Thymus (tissue), 11 donors: ENCODE data around the gene DDX17. TPM values are rescaled to one million over a fixed set of nuclear protein-coding genes. Genes with fewer than 3 reads are reported as not detected.

Experiments
- DNase-seq, 9 donors: peaks; one replicate each; pipeline ENCODE4 v3.0.0-alpha.2; 2013; ENCODE audit warnings: low spot score in 9 of 9, low read depth in 6 of 9, missing footprints in 1 of 9
- H3K27ac ChIP-seq, 2 donors: one replicate each; pipeline ENCODE4 v1.5.1; 2013; ENCODE audit warnings: control low read depth in 1 of 2, low read depth in 1 of 2, low read length in 1 of 2, mild to moderate bottlenecking in 1 of 2, moderate library complexity in 1 of 2
- H3K27me3 ChIP-seq, 2 donors: one replicate each; pipeline ENCODE4 v1.5.1; 2013; ENCODE audit warnings: low read length in 1 of 2; ENCODE audit not compliant: control insufficient read depth in 2 of 2, insufficient read depth in 1 of 2
- H3K36me3 ChIP-seq, 2 donors: one replicate each; pipeline ENCODE4 v1.5.1; 2013; ENCODE audit warnings: low read length in 1 of 2, mild to moderate bottlenecking in 1 of 2, moderate library complexity in 1 of 2; ENCODE audit not compliant: control insufficient read depth in 2 of 2, insufficient read depth in 2 of 2
- H3K4me1 ChIP-seq, 2 donors: one replicate each; pipeline ENCODE4 v1.5.1; 2013; ENCODE audit warnings: low read length in 2 of 2; ENCODE audit not compliant: control insufficient read depth in 2 of 2, insufficient read depth in 2 of 2
- H3K4me3 ChIP-seq, 2 donors: one replicate each; pipeline ENCODE4 v1.5.1; 2013; ENCODE audit warnings: low read length in 2 of 2, control low read depth in 1 of 2, mild to moderate bottlenecking in 1 of 2
- H3K9me3 ChIP-seq, 2 donors: one replicate each; pipeline ENCODE4 v1.5.1; 2013; ENCODE audit warnings: low read length in 1 of 2, mild to moderate bottlenecking in 1 of 2; ENCODE audit not compliant: control insufficient read depth in 2 of 2, insufficient read depth in 1 of 2
- WGBS: extraction: QIAGEN DNeasy Blood & Tissue Kit; methylation state at CpG from one replicate; pipeline ENCODE4 v1.1.7; 2013; 5-methylcytosine and 5-hydroxymethylcytosine counted together
- polyA plus RNA-seq: library from polyadenylated mRNA; stranded (reverse); fragments of 200-250 nt; gene quantifications from one replicate; pipeline ENCODE4 v1.2.3, GENCODE V29; 2013
- total RNA-seq: library from RNA; stranded (reverse); fragments of 120-200 nt; gene quantifications from one replicate; pipeline ENCODE4 v1.2.4, GENCODE V29; 2013
- donor health status: healthy.

Gene DDX17
- total and polyA plus RNA-seq, 2 donors: 325 to 402 TPM

DNA sequence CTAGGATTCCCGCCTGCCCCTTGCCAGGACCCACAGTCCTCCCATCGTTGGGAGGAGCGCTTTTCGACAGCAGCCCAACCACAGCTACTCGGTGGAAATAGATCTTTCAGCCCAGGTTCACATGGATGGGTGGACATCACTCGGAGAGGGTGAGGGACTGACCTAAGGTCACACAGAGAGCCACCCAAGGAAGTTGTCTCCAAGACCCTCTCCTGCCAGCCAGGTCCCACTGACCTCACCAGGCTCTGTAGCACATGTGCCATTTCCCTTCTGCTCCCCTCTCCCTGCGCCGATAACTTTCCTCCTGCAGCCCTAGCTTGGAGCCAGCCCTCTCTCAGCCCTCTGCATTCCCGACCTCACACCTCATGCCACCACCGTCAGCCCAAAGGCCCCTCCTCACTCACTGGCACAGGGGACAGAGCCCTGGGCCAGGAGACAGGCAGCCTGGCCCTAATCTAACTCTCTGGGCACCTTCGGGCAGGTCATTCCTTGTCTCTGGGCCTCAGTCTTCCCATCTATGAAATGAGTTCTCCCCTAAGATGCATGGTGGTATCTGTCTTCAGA is 55.8 kb downstream of the DDX17 start:
- H3K36me3 ChIP-seq: peaks cover 0 to 3% of the 10 kb centered on the region in 2 donors
- 75% methylated on average over 11 of the region's 11 CpGs for WGBS
- no peak for DNase-seq
- H3K4me3 ChIP-seq: no peak overlapping the region
- peaks cover 0 to 3% of the 10 kb centered on the region in 2 donors for H3K9me3 ChIP-seq
- H3K27me3 ChIP-seq: peaks cover 0 to 85% of the 10 kb centered on the region in 2 donors
- no peak overlapping the region for H3K27ac ChIP-seq
- H3K4me1 ChIP-seq: peaks cover 13 to 17% of the 10 kb centered on the region in 2 donors

DNA sequence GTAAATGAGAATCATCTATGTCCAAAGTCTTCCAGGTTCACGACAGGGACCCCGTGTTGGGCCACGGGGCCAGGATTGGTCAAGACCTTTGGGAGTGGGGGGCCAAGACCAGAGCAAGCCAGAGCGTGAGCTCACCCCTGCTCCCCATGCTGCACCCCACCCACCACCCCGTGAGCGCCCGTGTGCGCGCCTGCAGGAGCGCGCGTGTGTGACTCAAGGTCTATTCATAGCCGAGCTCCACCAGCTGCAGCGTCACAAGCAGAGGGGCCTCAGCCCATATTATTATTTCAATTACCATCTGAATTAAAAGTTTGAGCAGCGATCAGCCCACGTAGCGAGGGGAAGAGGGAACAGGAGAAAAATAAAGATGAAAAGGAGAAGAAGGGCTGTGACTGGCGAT is 56.3 kb downstream of the DDX17 start:
- peaks cover 0 to 3% of the 10 kb centered on the region in 2 donors for H3K36me3 ChIP-seq
- peaks cover 0 to 86% of the 10 kb centered on the region in 2 donors for H3K27me3 ChIP-seq
- no peak for DNase-seq
- H3K4me1 ChIP-seq: peaks cover 13 to 17% of the 10 kb centered on the region in 2 donors
- WGBS: 83% methylated on average over 18 of the region's 18 CpGs
- H3K27ac ChIP-seq: no peak overlapping the region
- H3K9me3 ChIP-seq: peaks cover 0 to 3% of the 10 kb centered on the region in 2 donors
- no peak overlapping the region for H3K4me3 ChIP-seq

DNA sequence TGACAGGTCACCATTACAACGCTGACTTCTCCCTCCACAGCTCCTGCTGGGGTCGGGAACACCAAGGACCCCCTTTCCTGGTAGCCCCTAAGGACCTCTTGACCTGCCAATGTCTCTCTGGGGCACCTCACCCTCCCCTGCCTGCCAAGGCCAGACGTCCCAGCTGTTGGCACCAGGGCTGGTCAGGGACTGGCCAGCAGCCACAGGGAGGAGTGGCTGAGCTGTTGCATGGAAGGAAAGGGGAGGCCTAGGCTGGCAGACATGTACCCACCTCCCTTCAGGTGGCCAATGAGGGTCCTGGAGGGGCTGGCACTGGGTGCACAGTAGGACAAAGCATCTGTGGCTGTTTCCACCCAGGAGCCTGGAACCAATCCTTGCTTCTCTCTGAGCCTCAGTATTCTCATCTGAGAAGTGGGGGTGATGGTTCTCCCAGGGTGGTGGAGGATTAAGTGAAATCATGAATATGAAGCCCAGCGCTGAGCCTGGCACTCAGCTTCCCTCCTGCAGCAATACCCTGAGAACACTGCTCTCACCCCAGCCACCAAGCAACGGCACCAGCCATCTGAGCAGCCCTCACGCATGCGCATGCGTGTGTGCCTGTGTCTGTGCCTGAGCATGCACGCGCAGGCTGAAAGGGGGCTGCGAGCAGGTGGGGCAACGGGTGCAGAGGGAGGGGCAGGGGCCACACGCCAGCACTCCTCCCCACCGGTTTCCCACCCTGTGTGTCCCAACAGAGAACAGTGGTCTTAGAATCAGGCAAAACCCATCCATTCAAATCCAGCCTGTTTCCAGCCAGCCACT is 57.0 kb downstream of the DDX17 start:
- peaks cover 0 to 3% of the 10 kb centered on the region in 2 donors for H3K9me3 ChIP-seq
- H3K4me3 ChIP-seq: no peak overlapping the region
- H3K36me3 ChIP-seq: peaks cover 0 to 3% of the 10 kb centered on the region in 2 donors
- peaks cover 8 to 12% of the 10 kb centered on the region in 2 donors for H3K4me1 ChIP-seq
- H3K27me3 ChIP-seq: peaks cover 0 to 85% of the 10 kb centered on the region in 2 donors
- WGBS: 88% methylated on average over 14 of the region's 14 CpGs
- DNase-seq: no peak
- H3K27ac ChIP-seq: no peak overlapping the region

- no peak for DNase-seq
- WGBS: 84% methylated on average over 9 of the region's 9 CpGs
- Histone ChIP-seq H3K4me3 (no peak overlapping the region), H3K9me3 (no peaks in the 10 kb centered on the region), H3K36me3 (peaks cover 0 to 3% of the 10 kb centered on the region in 2 donors), H3K27ac (no peak overlapping the region), H3K4me1 (no peaks in the 10 kb centered on the region), H3K27me3 (peaks cover 0 to 69% of the 10 kb centered on the region in 2 donors)
Observed at GRCh38 chr22:38446018-38446601, 60.0 kb downstream of the DDX17 start.

DNA sequence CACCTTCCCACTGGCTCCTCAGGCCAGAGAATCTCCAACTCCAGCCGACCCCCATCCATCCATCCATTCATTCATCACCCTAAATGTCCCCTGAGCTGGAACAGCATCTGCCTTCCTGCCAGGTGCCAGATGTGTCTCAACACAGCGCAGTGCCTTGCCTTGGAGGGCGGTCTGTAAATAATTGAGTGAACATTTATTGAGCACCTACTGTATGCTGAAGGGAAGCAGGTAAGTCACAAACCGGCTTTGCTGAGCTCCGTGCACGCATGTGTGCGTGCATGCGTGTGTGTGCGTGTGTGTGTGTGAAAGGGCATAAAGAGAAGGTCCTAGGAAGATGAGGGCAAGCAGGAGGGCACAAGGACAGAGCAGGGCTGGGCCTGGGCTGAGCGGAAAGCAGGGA is 61.3 kb downstream of the DDX17 start:
- no peak overlapping the region for H3K4me3 ChIP-seq
- DNase-seq: no peak
- H3K36me3 ChIP-seq: peaks cover 0 to 3% of the 10 kb centered on the region in 2 donors
- 96% methylated on average over 10 of the region's 10 CpGs for WGBS
- no peaks in the 10 kb centered on the region for H3K9me3 ChIP-seq
- no peaks in the 10 kb centered on the region for H3K4me1 ChIP-seq
- peaks cover 0 to 61% of the 10 kb centered on the region in 2 donors for H3K27me3 ChIP-seq
- H3K27ac ChIP-seq: no peak overlapping the region

GRCh38 chr22:38443628-38444521 is 62.2 kb downstream of the DDX17 start:
- no peak overlapping the region for H3K27ac ChIP-seq
- WGBS: 80% methylated on average over 21 of the region's 21 CpGs
- H3K4me1 ChIP-seq: no peaks in the 10 kb centered on the region
- H3K36me3 ChIP-seq: peaks cover 0 to 3% of the 10 kb centered on the region in 2 donors
- H3K9me3 ChIP-seq: no peaks in the 10 kb centered on the region
- DNase-seq: no peak
- peaks cover 0 to 52% of the 10 kb centered on the region in 2 donors for H3K27me3 ChIP-seq
- no peak overlapping the region for H3K4me3 ChIP-seq

- Histone ChIP-seq H3K27ac (no peak overlapping the region), H3K4me1 (no peaks in the 10 kb centered on the region), H3K9me3 (no peaks in the 10 kb centered on the region), H3K36me3 (peaks cover 0 to 3% of the 10 kb centered on the region in 2 donors), H3K27me3 (peaks cover 0 to 44% of the 10 kb centered on the region in 2 donors), H3K4me3 (no peak overlapping the region)
- DNase-seq: no peak
- WGBS: 92% methylated on average over 13 of the region's 13 CpGs
Observed at GRCh38 chr22:38442967-38443627, 63.0 kb downstream of the DDX17 start.

- no peak for DNase-seq
- 88% methylated on average over 16 of the region's 16 CpGs for WGBS
- Histone ChIP-seq H3K4me1 (no peaks in the 10 kb centered on the region), H3K27ac (no peak overlapping the region), H3K36me3 (no peaks in the 10 kb centered on the region), H3K9me3 (no peaks in the 10 kb centered on the region), H3K27me3 (peaks cover 0 to 37% of the 10 kb centered on the region in 2 donors), H3K4me3 (no peak overlapping the region)
Observed at GRCh38 chr22:38441620-38442287, 64.4 kb downstream of the DDX17 start.
